Measurements from ENCODE around the gene NSF.

NSF gene

GRCh38 chr17:46742565-46743270, 152.2 kb downstream of the NSF start:
- Histone ChIP-seq H3K27ac (replicated peaks) (no peak overlapping the region), H3K4me3 (replicated peaks; ENCODE audit: insufficient read depth, low read length) (no peak overlapping the region), H3K27me3 (ENCODE audit: insufficient read depth, poor library complexity, severe bottlenecking) (no peaks in the 10 kb centered on the region)
- TF ChIP-seq POLR2AphosphoS5 (IDR thresholded peaks at IDR 0.05; ENCODE audit: low read depth) (no peak), REST (IDR thresholded peaks at IDR 0.05; ENCODE audit: insufficient replicate concordance, low read depth) (no peak), SPI1 (IDR thresholded peaks at IDR 0.05; ENCODE audit: borderline replicate concordance, low read depth) (no peak), GABPA (IDR thresholded peaks at IDR 0.05; ENCODE audit: low read depth) (no peak), CTCF (IDR thresholded peaks at IDR 0.05; ENCODE audit: insufficient read depth, low read length) (no peak)
- DNase-seq (ENCODE audit: low read depth in 1 of 2, low spot score in 1 of 2) = peak in 1 of 2 experiments; percentile 20

- H3K27me3 ChIP-seq (ENCODE audit: insufficient read depth, poor library complexity, severe bottlenecking) = no peaks in the 10 kb centered on the region
- no peak overlapping the region for H3K4me3 ChIP-seq (replicated peaks; ENCODE audit: insufficient read depth, low read length)
- no peak for DNase-seq (ENCODE audit: low read depth in 1 of 2, low spot score in 1 of 2)
- no peak for TF ChIP-seq REST (IDR thresholded peaks at IDR 0.05; ENCODE audit: insufficient replicate concordance, low read depth)
- no peak for TF ChIP-seq POLR2AphosphoS5 (IDR thresholded peaks at IDR 0.05; ENCODE audit: low read depth)
- no peak for TF ChIP-seq GABPA (IDR thresholded peaks at IDR 0.05; ENCODE audit: low read depth)
- TF ChIP-seq CTCF (IDR thresholded peaks at IDR 0.05; ENCODE audit: insufficient read depth, low read length) = no peak
- no peak for TF ChIP-seq SPI1 (IDR thresholded peaks at IDR 0.05; ENCODE audit: borderline replicate concordance, low read depth)
- H3K27ac ChIP-seq (replicated peaks) = no peak overlapping the region
Measured at GRCh38 chr17:46744441-46744840, 154.0 kb downstream of the NSF start.

- Histone ChIP-seq H3K4me3 (replicated peaks; ENCODE audit: insufficient read depth, low read length) (no peak overlapping the region), H3K27me3 (ENCODE audit: insufficient read depth, poor library complexity, severe bottlenecking) (no peaks in the 10 kb centered on the region), H3K27ac (replicated peaks) (no peak overlapping the region)
- TF ChIP-seq REST (IDR thresholded peaks at IDR 0.05; ENCODE audit: insufficient replicate concordance, low read depth) = no peak
- DNase-seq (ENCODE audit: low read depth in 1 of 2, low spot score in 1 of 2) = peak in 1 of 2 experiments; percentile 11
Measured at GRCh38 chr17:46745376-46745775, 154.9 kb downstream of the NSF start.

All from HL-60 (cell line).